ENCODE measurements around the gene FMNL1. TPM values are rescaled to one million over a fixed set of nuclear protein-coding genes. Genes with fewer than 3 reads are reported as not detected.
A peak's percentile ranks its signal among the peaks of the same experiment; 100 is the strongest.

The FMNL1 gene
- total and polyA plus RNA-seq, 2 experiments from 2014 or later, result 1.4 to 4.2 TPM

- H3K79me2 ChIP-seq (ENCODE audit: insufficient read depth), result no peaks in the 10 kb centered on the region
- in situ Hi-C loops (cut with MboI), result no loop called here
- DNase-seq, result no peak
- no peaks in the 10 kb centered on the region for H3K9me3 ChIP-seq (ENCODE audit: low read depth)
- 95 to 96% methylated on average over 21 of the region's 21 CpGs for WGBS, 2 experiments (ENCODE audit: low coverage in 1 of 2, low lambda C conversion rate in 2 of 2, missing lambda C conversion rate in 2 of 2)
- H4K20me1 ChIP-seq (ENCODE audit: insufficient read depth), result no peaks in the 10 kb centered on the region
- no peaks in the 10 kb centered on the region for H3K36me3 ChIP-seq (ENCODE audit: low read depth)
- no peak overlapping the region for H3K4me3 ChIP-seq
- H3K9ac ChIP-seq, result no peak overlapping the region
- TF ChIP-seq EZH2phosphoT487 (IDR thresholded peaks at IDR 0.05; ENCODE audit: insufficient read depth, low read depth) (no peak), EZH2 (IDR thresholded peaks at IDR 0.05; ENCODE audit: insufficient read depth, poor library complexity, severe bottlenecking) (no peak)
- H3F3A ChIP-seq (ENCODE audit: insufficient read depth), result 0 out of 2 replicates have a peak, but pooled peaks cover 7% of the 10 kb centered on the region
- H3K4me2 ChIP-seq (ENCODE audit: unreplicated experiment), result no peak overlapping the region
- no peaks in the 10 kb centered on the region for H3K27me3 ChIP-seq (replicated peaks; ENCODE audit: insufficient read depth)
- H3K9me2 ChIP-seq (ENCODE audit: insufficient read depth), result no peaks in the 10 kb centered on the region
- H3K4me1 ChIP-seq (ENCODE audit: insufficient read depth), result peaks cover 5% of the 10 kb centered on the region
- H2AFZ ChIP-seq, result no peak overlapping the region
- H3K27ac ChIP-seq, result no peak overlapping the region
Observed at GRCh38 chr17:45244725-45245656, 23.3 kb downstream of the FMNL1 start.

GRCh38 chr17:45246338-45246737, 24.7 kb downstream of the FMNL1 start:
- H3K27me3 ChIP-seq (replicated peaks; ENCODE audit: insufficient read depth), result no peaks in the 10 kb centered on the region
- no peaks in the 10 kb centered on the region for H3K9me3 ChIP-seq (ENCODE audit: low read depth)
- no peak overlapping the region for H3K27ac ChIP-seq
- WGBS, 2 experiments (ENCODE audit: low coverage in 1 of 2, low lambda C conversion rate in 2 of 2, missing lambda C conversion rate in 2 of 2), result 78 to 83% methylated on average over 6 to 8 of the region's 8 CpGs
- no peaks in the 10 kb centered on the region for H4K20me1 ChIP-seq (ENCODE audit: insufficient read depth)
- 0 out of 2 replicates have a peak, but pooled peaks cover 7% of the 10 kb centered on the region for H3F3A ChIP-seq (ENCODE audit: insufficient read depth)
- no peaks in the 10 kb centered on the region for H3K36me3 ChIP-seq (ENCODE audit: low read depth)
- no peaks in the 10 kb centered on the region for H3K4me1 ChIP-seq (ENCODE audit: insufficient read depth)
- no peak overlapping the region for H3K4me2 ChIP-seq (ENCODE audit: unreplicated experiment)
- no peak for DNase-seq
- H3K79me2 ChIP-seq (ENCODE audit: insufficient read depth), result no peaks in the 10 kb centered on the region
- no peaks in the 10 kb centered on the region for H3K9me2 ChIP-seq (ENCODE audit: insufficient read depth)
- TF ChIP-seq EZH2 (IDR thresholded peaks at IDR 0.05; ENCODE audit: insufficient read depth, poor library complexity, severe bottlenecking) (no peak), EZH2phosphoT487 (IDR thresholded peaks at IDR 0.05; ENCODE audit: insufficient read depth, low read depth) (no peak)
- no peak overlapping the region for H3K4me3 ChIP-seq
- H2AFZ ChIP-seq, result no peak overlapping the region
- in situ Hi-C loops (cut with MboI), result no loop called here
- no peak overlapping the region for H3K9ac ChIP-seq

DNA sequence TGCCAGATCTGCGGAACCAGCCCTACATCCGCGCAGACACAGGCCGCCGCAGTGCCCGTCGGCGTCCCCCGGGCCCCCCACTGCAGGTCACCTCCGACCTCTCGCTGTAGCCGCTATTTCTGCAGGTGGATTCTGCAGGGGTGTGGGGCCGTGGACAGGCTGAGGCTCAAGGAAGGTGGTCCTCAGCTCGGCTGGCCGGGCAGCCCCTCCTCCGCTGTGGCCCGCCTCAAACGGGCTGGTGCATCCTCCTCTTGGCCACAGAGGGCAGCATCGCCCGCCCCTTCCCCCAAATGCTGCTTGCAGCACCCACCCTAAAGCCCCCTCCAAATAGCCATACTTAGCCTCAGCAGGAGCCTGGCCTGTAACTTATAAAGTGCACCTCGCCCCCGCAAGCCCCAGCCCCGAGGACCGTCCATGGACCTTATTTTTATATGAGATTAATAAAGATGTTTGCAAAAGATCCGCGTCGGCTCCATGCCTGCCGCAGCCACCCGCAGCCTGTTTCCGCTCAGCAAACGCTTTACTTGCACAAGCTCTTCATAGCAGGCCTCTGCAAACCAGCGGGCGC, 25.3 kb downstream of the FMNL1 start:
- H3K79me2 ChIP-seq (ENCODE audit: insufficient read depth), result no peaks in the 10 kb centered on the region
- peak overlapping the region; percentile 55 for H3K9ac ChIP-seq
- no peaks in the 10 kb centered on the region for H3K27me3 ChIP-seq (replicated peaks; ENCODE audit: insufficient read depth)
- no peaks in the 10 kb centered on the region for H3K9me3 ChIP-seq (ENCODE audit: low read depth)
- no peaks in the 10 kb centered on the region for H4K20me1 ChIP-seq (ENCODE audit: insufficient read depth)
- peak overlapping the region; percentile 88 for H3K4me2 ChIP-seq (ENCODE audit: unreplicated experiment)
- no peaks in the 10 kb centered on the region for H3K9me2 ChIP-seq (ENCODE audit: insufficient read depth)
- peak overlapping the region; percentile 71 for H3K4me3 ChIP-seq
- DNase-seq, result peak; percentile 32
- peak overlapping the region; percentile 75 for H2AFZ ChIP-seq
- TF ChIP-seq EZH2phosphoT487 (IDR thresholded peaks at IDR 0.05; ENCODE audit: insufficient read depth, low read depth) (no peak), EZH2 (IDR thresholded peaks at IDR 0.05; ENCODE audit: insufficient read depth, poor library complexity, severe bottlenecking) (no peak)
- no peak overlapping the region for H3K27ac ChIP-seq
- no peaks in the 10 kb centered on the region for H3K36me3 ChIP-seq (ENCODE audit: low read depth)
- 12 to 24% methylated on average over 24 to 31 of the region's 33 CpGs for WGBS, 2 experiments (ENCODE audit: low coverage in 1 of 2, low lambda C conversion rate in 2 of 2, missing lambda C conversion rate in 2 of 2)
- 0 out of 2 replicates have a peak, but pooled peaks cover 7% of the 10 kb centered on the region for H3F3A ChIP-seq (ENCODE audit: insufficient read depth)
- no peaks in the 10 kb centered on the region for H3K4me1 ChIP-seq (ENCODE audit: insufficient read depth)
- in situ Hi-C loops (cut with MboI), result no loop called here

GRCh38 chr17:45247429-45248131, 25.9 kb downstream of the FMNL1 start:
- Histone ChIP-seq H3K27ac (no peak overlapping the region), H3K9ac (peak overlapping the region; percentile 55), H3K36me3 (ENCODE audit: low read depth) (no peaks in the 10 kb centered on the region), H3K4me2 (ENCODE audit: unreplicated experiment) (peak overlapping the region; percentile 88), H3K9me3 (ENCODE audit: low read depth) (no peaks in the 10 kb centered on the region), H3K4me1 (ENCODE audit: insufficient read depth) (no peaks in the 10 kb centered on the region), H2AFZ (peak overlapping the region; percentile 75), H3K79me2 (ENCODE audit: insufficient read depth) (no peaks in the 10 kb centered on the region), H3F3A (ENCODE audit: insufficient read depth) (0 out of 2 replicates have a peak, but pooled peaks cover 7% of the 10 kb centered on the region), H3K27me3 (replicated peaks; ENCODE audit: insufficient read depth) (no peaks in the 10 kb centered on the region), H3K9me2 (ENCODE audit: insufficient read depth) (no peaks in the 10 kb centered on the region), H3K4me3 (peak overlapping the region; percentile 71), H4K20me1 (ENCODE audit: insufficient read depth) (no peaks in the 10 kb centered on the region)
- TF ChIP-seq EZH2phosphoT487 (IDR thresholded peaks at IDR 0.05; ENCODE audit: insufficient read depth, low read depth) (no peak), EZH2 (IDR thresholded peaks at IDR 0.05; ENCODE audit: insufficient read depth, poor library complexity, severe bottlenecking) (no peak)
- in situ Hi-C loops (cut with MboI), result no loop called here
- DNase-seq, result peak; percentile 81
- WGBS, 2 experiments (ENCODE audit: low coverage in 1 of 2, low lambda C conversion rate in 2 of 2, missing lambda C conversion rate in 2 of 2), result 2 to 3% methylated on average over 21 to 61 of the region's 61 CpGs
